NB4 (cell line): ENCODE measurements around the gene MSL2.

Experiments
- DNase-seq: peaks from one replicate; pipeline ENCODE4 v3.0.0; 2010; ENCODE audit warnings: low read depth
- H3K4me3 ChIP-seq: one replicate; pipeline ENCODE4 v1.5.1; 2011; ENCODE audit warnings: mild to moderate bottlenecking, low read depth, low read length, moderate library complexity
- MYC ChIP-seq: IDR thresholded peaks from 2 replicates; pipeline ENCODE4 v1.6.1; 2011; ENCODE audit warnings: low read depth, low read length
- POLR2A ChIP-seq: IDR thresholded peaks from 2 replicates; pipeline ENCODE4 v1.6.1; 2011; ENCODE audit warnings: mild to moderate bottlenecking; ENCODE audit not compliant: insufficient read length; ENCODE audit errors: extremely low read depth
- TF ChIP-seq, protein P1 (sequence below): IDR thresholded peaks from one replicate; pipeline ENCODE4 v1.5.1; 2012; ENCODE audit warnings: low read depth, low read length
- TF ChIP-seq, protein P2 (sequence below): IDR thresholded peaks from 2 replicates; pipeline ENCODE4 v1.6.1; 2011; ENCODE audit warnings: low read depth, low read length

The MSL2 gene

GRCh38 chr3:136197159-136197793, 1.1 kb upstream of the MSL2 start:
- TF ChIP-seq MYC (no peak), POLR2A (no peak)
- TF ChIP-seq, protein P1, sequence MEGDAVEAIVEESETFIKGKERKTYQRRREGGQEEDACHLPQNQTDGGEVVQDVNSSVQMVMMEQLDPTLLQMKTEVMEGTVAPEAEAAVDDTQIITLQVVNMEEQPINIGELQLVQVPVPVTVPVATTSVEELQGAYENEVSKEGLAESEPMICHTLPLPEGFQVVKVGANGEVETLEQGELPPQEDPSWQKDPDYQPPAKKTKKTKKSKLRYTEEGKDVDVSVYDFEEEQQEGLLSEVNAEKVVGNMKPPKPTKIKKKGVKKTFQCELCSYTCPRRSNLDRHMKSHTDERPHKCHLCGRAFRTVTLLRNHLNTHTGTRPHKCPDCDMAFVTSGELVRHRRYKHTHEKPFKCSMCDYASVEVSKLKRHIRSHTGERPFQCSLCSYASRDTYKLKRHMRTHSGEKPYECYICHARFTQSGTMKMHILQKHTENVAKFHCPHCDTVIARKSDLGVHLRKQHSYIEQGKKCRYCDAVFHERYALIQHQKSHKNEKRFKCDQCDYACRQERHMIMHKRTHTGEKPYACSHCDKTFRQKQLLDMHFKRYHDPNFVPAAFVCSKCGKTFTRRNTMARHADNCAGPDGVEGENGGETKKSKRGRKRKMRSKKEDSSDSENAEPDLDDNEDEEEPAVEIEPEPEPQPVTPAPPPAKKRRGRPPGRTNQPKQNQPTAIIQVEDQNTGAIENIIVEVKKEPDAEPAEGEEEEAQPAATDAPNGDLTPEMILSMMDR: no peak
- TF ChIP-seq, protein P2, sequence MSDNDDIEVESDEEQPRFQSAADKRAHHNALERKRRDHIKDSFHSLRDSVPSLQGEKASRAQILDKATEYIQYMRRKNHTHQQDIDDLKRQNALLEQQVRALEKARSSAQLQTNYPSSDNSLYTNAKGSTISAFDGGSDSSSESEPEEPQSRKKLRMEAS: no peak

DNA sequence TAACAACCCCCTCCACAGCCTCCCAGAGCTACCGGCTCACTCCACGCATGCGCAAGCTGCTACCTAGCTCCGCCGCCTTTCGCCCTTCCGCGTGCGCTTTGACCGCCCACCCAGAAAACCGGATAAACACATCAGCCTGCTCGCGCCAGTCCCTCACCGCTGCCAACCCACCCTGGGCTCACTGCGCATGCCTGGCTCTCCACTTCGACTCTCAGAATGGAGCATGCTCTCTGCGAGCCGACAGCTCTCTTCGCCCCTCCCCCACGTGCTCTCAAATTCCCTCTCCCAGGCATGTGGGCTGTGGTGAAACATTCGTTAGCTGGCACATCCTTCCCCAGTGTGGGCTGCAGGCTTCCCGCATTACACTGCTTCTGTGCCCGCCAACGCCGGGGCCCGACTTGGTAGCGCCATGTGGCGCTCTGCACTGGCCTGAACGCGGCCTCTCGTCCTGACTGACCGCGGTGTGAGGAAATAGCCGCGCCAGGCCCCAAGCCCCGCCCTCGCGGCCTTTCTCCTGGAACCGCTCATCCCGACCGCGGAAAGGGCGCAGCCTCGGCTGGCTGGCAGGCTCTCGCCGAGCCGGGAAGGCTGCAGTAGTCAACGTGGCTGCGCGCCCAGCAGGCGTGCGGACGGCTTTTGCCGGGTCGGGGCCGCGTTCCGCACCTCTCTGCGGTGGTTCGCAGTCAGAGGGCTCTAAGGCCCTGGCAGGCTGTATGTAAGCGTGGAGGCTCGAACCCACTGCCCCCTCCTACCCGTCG, 445 bp upstream of the MSL2 start:
- peak overlapping the region; percentile 68 for H3K4me3 ChIP-seq
- DNase-seq: peak; percentile 99
- TF ChIP-seq MYC (peak; percentile 98), POLR2A (peak; percentile 77)
- TF ChIP-seq, protein P1: no peak
- TF ChIP-seq, protein P2: peak; percentile 100

More at GRCh38 chr3:136197159-136197793, 1.1 kb upstream of the MSL2 start:
- peak; percentile 38 for DNase-seq
- peak overlapping the region; percentile 68 for H3K4me3 ChIP-seq

DNA sequence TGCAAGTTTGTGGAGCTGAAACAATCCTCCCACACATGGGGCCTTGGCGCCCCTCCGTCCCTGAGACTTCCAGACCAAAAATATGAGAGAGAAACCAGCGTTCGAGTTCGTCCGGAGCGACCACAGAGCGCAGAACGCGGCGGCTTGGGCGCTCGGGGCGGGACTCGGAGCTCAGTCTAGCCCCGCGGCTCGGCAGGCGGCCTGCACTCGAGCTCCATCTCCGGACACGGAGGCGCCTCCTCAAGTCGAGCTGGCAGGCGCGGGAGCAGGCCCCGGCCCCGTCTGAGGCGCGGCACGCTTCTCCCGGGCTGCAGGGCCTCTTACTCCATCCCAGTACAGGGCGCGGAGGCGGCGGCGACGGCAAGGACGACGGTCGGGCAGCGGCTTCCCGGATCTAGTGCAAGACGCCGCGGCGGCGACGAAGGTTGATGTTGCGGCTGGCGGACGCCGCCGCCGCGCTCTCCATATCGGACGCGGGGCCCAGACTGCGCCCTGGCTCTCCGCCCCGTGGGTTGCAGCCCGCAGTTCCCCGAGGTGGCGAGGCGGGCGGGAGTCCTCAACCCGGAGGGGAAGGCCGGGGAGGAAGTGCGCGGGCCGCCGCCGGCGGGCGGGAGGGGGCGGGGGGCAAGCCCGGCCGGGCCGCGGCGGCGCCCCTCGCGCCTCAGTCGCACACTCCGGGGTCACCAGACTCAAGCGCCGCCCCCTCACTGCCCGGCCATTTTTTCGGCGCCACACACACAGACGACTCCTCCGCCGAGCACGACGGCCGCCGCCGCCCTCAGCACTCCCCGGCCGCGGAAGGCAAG, 674 bp downstream of the MSL2 start:
- no peak for TF ChIP-seq POLR2A
- TF ChIP-seq, protein P2: no peak
- TF ChIP-seq, protein P1: no peak
- TF ChIP-seq MYC: no peak
- DNase-seq: peak; percentile 86
- peak overlapping the region; percentile 99 for H3K4me3 ChIP-seq

DNA sequence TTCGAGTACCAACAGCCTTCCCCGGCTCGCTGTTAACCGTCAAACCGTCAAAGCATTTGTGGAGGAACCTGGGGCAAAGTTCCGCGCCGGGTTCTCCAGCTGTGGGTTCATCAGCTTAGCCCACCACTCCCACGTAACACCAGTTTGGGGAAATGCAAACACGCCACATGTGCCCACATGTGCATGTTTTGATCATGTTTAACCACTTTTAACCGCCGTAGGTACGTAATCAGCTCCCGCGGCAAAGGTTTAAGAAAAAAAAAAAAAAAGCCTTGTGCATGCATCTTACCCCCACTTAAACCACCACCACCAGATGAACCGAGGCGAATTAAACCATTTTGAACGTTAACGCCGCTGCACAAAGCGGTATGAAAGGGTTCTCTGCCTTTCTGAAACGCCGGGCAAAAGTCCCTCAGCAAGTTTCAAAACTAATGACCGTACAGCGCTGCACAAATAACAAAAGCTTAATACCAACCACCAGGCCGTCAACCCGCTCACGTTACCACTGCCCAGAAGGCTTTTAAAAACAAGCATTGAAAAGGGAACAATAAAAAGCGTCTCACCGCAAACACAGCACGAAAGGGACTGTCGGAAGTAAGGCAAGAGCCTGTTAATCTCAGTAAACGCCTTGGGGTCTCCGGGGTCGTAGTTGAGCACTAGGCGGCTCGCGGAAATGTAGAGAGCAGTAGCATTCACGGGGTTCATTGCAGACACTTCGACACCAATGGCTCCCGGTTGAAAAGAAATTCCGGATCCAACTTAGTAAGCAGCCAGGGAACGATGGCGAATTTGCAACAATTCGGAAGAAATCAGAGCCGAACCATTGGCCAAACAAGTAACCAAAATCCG, 1.5 kb downstream of the MSL2 start:
- peak; percentile 86 for TF ChIP-seq MYC
- TF ChIP-seq, protein P2: peak; percentile 90
- TF ChIP-seq, protein P1: no peak
- peak overlapping the region; percentile 99 for H3K4me3 ChIP-seq
- DNase-seq: peak; percentile 86
